ENCODE results near the gene C22orf23. TPM values are rescaled to one million over a fixed set of nuclear protein-coding genes. Genes with fewer than 3 reads are reported as not detected.

The C22orf23 gene
- total RNA-seq, 4 donors from 2014 or later: 0.59 to 1.7 (median 0.73) TPM

DNA sequence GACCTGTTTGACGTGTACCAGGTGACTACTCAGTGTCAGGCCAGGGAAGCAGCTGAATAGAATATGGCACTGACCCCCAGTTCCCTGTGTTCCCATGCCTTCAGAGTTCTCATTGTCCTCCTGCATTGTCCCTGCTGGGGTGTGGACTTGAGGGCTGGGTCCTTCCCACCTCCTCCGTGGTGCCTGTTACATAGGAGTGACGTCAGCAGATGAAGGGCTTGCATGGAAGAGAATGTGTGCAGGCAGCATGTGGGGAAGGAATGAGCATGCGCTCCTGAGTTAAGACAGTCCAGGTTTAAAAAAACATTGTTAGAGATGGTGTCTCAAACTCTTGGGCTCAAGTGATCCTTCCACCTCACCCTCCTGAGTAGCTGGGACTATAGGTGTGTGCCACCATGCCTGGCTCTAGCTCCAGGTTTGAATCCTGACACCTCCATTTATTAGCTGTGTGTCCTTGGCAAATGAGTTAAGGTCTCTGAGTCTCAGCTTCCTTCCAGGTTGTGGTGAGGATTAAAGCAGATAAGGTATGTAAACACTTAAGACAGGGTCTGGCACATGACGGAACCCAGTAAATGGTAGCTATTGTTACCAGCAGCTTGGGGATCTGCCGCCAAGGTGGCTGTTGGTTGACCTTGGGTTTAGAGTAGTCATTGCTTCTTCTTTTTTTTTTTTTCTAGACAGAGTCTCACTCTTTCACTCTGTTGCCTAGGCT lies 38.5 kb upstream of the C22orf23 start:
- no peaks in the 10 kb centered on the region for H3K36me3 ChIP-seq
- no peak for DNase-seq
- WGBS, 2 donors: 76 to 79% methylated on average over 6 of the region's 6 CpGs
- TF ChIP-seq POLR2A (IDR thresholded peaks at IDR 0.05): no peak
- TF ChIP-seq, protein P1, sequence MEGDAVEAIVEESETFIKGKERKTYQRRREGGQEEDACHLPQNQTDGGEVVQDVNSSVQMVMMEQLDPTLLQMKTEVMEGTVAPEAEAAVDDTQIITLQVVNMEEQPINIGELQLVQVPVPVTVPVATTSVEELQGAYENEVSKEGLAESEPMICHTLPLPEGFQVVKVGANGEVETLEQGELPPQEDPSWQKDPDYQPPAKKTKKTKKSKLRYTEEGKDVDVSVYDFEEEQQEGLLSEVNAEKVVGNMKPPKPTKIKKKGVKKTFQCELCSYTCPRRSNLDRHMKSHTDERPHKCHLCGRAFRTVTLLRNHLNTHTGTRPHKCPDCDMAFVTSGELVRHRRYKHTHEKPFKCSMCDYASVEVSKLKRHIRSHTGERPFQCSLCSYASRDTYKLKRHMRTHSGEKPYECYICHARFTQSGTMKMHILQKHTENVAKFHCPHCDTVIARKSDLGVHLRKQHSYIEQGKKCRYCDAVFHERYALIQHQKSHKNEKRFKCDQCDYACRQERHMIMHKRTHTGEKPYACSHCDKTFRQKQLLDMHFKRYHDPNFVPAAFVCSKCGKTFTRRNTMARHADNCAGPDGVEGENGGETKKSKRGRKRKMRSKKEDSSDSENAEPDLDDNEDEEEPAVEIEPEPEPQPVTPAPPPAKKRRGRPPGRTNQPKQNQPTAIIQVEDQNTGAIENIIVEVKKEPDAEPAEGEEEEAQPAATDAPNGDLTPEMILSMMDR (IDR thresholded peaks at IDR 0.05): no peak
- no peak overlapping the region for H3K4me3 ChIP-seq (replicated peaks in 1 of 3)
- no peaks in the 10 kb centered on the region for H3K4me1 ChIP-seq
- H3K27ac ChIP-seq: no peak overlapping the region
- no peaks in the 10 kb centered on the region for H3K9me3 ChIP-seq
- intact Hi-C loops (cut with DNase I): no loop called here
- H3K27me3 ChIP-seq: no peaks in the 10 kb centered on the region

- WGBS, 2 donors: 92 to 94% methylated on average over 7 of the region's 7 CpGs
- no peak for DNase-seq
- Histone ChIP-seq H3K36me3 (no peaks in the 10 kb centered on the region), H3K9me3 (no peaks in the 10 kb centered on the region), H3K27ac (no peak overlapping the region), H3K4me1 (no peaks in the 10 kb centered on the region), H3K27me3 (no peaks in the 10 kb centered on the region), H3K4me3 (replicated peaks in 1 of 3) (no peak overlapping the region)
- no peak for TF ChIP-seq POLR2A (IDR thresholded peaks at IDR 0.05)
- TF ChIP-seq, protein P1 (IDR thresholded peaks at IDR 0.05): no peak
- intact Hi-C loops (cut with DNase I): no loop called here
Observed at GRCh38 chr22:37990862-37991261, 37.5 kb upstream of the C22orf23 start.

GRCh38 chr22:37990301-37990700 lies 36.9 kb upstream of the C22orf23 start:
- H3K4me1 ChIP-seq: no peaks in the 10 kb centered on the region
- H3K27ac ChIP-seq: no peak overlapping the region
- no peaks in the 10 kb centered on the region for H3K9me3 ChIP-seq
- intact Hi-C loops (cut with DNase I): no loop called here
- WGBS, 2 donors: 79 to 85% methylated on average over 4 to 5 of the region's 5 CpGs
- H3K36me3 ChIP-seq: no peaks in the 10 kb centered on the region
- no peaks in the 10 kb centered on the region for H3K27me3 ChIP-seq
- H3K4me3 ChIP-seq (replicated peaks in 1 of 3): no peak overlapping the region
- TF ChIP-seq, protein P1 (IDR thresholded peaks at IDR 0.05): no peak
- TF ChIP-seq POLR2A (IDR thresholded peaks at IDR 0.05): no peak
- no peak for DNase-seq

GRCh38 chr22:37989146-37990045 lies 36.0 kb upstream of the C22orf23 start:
- TF ChIP-seq, protein P1 (IDR thresholded peaks at IDR 0.05): no peak
- TF ChIP-seq POLR2A (IDR thresholded peaks at IDR 0.05): no peak
- Histone ChIP-seq H3K9me3 (no peaks in the 10 kb centered on the region), H3K27me3 (no peaks in the 10 kb centered on the region), H3K36me3 (no peaks in the 10 kb centered on the region), H3K4me3 (replicated peaks in 1 of 3) (no peak overlapping the region), H3K4me1 (no peaks in the 10 kb centered on the region), H3K27ac (no peak overlapping the region)
- DNase-seq: no peak
- intact Hi-C loops (cut with DNase I): no loop called here
- 90 to 92% methylated on average over 13 to 14 of the region's 14 CpGs for WGBS, 2 donors

DNA sequence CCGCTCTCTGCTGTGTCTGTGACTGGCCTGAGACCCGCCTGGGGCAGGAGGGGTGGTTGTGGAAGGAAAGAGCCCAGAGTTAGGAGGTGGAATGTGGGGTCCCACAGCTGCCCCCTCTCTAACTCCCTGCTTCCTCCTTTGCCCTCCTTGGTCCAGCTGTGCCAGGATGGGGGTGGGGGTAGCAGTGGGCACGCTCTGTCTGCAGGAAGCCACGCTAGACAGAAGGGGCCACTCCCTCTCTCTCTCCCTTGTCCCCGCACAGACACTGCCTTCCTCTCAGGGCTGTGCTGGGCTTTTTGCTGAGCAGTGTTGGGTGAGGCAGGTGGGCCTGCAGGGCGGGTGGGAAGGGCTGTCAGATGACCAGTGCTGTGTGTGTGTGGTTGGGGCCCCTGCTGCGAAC lies 33.0 kb upstream of the C22orf23 start:
- WGBS, 2 donors: 83 to 96% methylated on average over 6 to 7 of the region's 7 CpGs
- no peak for DNase-seq

More for the DNA sequence above, 33.0 kb upstream of the C22orf23 start:
- Histone ChIP-seq H3K27me3 (no peaks in the 10 kb centered on the region), H3K4me1 (no peaks in the 10 kb centered on the region), H3K4me3 (replicated peaks in 1 of 3) (no peak overlapping the region), H3K36me3 (no peaks in the 10 kb centered on the region), H3K27ac (no peak overlapping the region), H3K9me3 (no peaks in the 10 kb centered on the region)
- TF ChIP-seq POLR2A (IDR thresholded peaks at IDR 0.05): no peak
- TF ChIP-seq, protein P1 (IDR thresholded peaks at IDR 0.05): no peak
- intact Hi-C loops (cut with DNase I): no loop called here
